ENCODE results near the gene EGFR. TPM values are rescaled to one million over a fixed set of nuclear protein-coding genes. Genes with fewer than 3 reads are reported as not detected.

Gene EGFR
- total RNA-seq, 2 donors from 2014 or later, result 78.3 to 112 TPM

- DNase-seq (ENCODE audit: low spot score), result no peak
- Histone ChIP-seq H3K4me3 (no peak overlapping the region), H3K4me1 (replicated peaks) (peaks cover 5% of the 10 kb centered on the region), H3K36me3 (no peaks in the 10 kb centered on the region), H3K27ac (no peak overlapping the region), H3K9me3 (no peaks in the 10 kb centered on the region), H3K27me3 (replicated peaks; ENCODE audit: insufficient read depth) (no peaks in the 10 kb centered on the region)
- no peak for TF ChIP-seq CTCF (IDR thresholded peaks at IDR 0.05)
- TF ChIP-seq POLR2AphosphoS5 (IDR thresholded peaks at IDR 0.05), result no peak
- TF ChIP-seq POLR2A (IDR thresholded peaks at IDR 0.05), result no peak
- WGBS, result 45% methylated on average over 2 of the region's 2 CpGs
- intact Hi-C loops (cut with DNase I), result loop anchor here (10.0 kb wide), 1 partner anchor 196 kb away; no protein-coding TSS in a partner anchor
Observed at GRCh38 chr7:55059021-55059420, 40.2 kb downstream of the EGFR start.

DNA sequence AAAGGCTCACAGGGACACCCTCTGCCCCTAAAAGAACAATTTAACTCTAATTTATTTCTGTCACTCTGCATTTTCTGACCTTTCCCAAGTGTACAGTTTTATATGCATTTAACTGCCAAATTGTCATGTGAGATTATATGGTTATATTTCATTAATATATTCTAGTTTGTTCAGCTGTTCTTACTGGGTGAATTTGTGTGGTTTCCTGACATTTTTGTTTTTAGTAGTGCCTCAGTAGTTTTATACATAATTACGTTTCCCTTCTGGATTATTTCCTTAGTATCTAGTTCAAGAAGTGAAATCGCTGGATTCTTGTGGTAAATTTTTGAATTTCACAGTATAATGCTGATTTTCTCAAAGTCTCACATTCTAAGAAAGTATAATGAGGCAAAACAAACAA is 41.3 kb downstream of the EGFR start:
- Histone ChIP-seq H3K4me3 (no peak overlapping the region), H3K27ac (no peak overlapping the region), H3K9me3 (no peaks in the 10 kb centered on the region), H3K27me3 (replicated peaks; ENCODE audit: insufficient read depth) (no peaks in the 10 kb centered on the region), H3K36me3 (no peaks in the 10 kb centered on the region), H3K4me1 (replicated peaks) (no peaks in the 10 kb centered on the region)
- DNase-seq (ENCODE audit: low spot score), result no peak
- TF ChIP-seq CTCF (IDR thresholded peaks at IDR 0.05) (no peak), POLR2A (IDR thresholded peaks at IDR 0.05) (no peak), POLR2AphosphoS5 (IDR thresholded peaks at IDR 0.05) (no peak)
- 79% methylated on average over 2 of the region's 2 CpGs for WGBS
- intact Hi-C loops (cut with DNase I), result no loop called here

DNA sequence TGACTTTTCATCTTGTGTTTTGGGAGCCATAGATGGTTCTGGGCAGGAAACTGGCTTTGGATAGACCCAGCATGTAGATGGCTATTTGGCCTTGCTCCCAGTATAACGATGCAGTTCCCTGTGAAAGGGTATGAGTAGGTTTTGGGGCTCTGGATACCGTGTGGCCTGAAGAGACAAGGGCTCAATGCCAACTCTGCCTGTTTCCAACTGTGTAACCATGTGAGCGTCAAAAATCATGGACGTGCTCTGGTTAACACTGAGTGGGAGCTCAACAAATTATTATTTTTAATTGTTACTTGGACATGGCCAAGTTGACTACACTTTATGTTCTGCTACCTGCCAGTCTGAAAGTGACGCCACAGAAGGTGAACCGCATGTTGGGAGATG is 41.8 kb downstream of the EGFR start:
- H3K27ac ChIP-seq, result no peak overlapping the region
- TF ChIP-seq POLR2AphosphoS5 (IDR thresholded peaks at IDR 0.05), result no peak
- no peak for TF ChIP-seq CTCF (IDR thresholded peaks at IDR 0.05)
- TF ChIP-seq POLR2A (IDR thresholded peaks at IDR 0.05), result no peak
- no peaks in the 10 kb centered on the region for H3K27me3 ChIP-seq (replicated peaks; ENCODE audit: insufficient read depth)
- no peak for DNase-seq (ENCODE audit: low spot score)
- WGBS, result 78% methylated on average over 6 of the region's 6 CpGs
- no peak overlapping the region for H3K4me3 ChIP-seq
- H3K4me1 ChIP-seq (replicated peaks), result no peaks in the 10 kb centered on the region
- intact Hi-C loops (cut with DNase I), result no loop called here
- no peaks in the 10 kb centered on the region for H3K9me3 ChIP-seq
- H3K36me3 ChIP-seq, result no peaks in the 10 kb centered on the region

DNA sequence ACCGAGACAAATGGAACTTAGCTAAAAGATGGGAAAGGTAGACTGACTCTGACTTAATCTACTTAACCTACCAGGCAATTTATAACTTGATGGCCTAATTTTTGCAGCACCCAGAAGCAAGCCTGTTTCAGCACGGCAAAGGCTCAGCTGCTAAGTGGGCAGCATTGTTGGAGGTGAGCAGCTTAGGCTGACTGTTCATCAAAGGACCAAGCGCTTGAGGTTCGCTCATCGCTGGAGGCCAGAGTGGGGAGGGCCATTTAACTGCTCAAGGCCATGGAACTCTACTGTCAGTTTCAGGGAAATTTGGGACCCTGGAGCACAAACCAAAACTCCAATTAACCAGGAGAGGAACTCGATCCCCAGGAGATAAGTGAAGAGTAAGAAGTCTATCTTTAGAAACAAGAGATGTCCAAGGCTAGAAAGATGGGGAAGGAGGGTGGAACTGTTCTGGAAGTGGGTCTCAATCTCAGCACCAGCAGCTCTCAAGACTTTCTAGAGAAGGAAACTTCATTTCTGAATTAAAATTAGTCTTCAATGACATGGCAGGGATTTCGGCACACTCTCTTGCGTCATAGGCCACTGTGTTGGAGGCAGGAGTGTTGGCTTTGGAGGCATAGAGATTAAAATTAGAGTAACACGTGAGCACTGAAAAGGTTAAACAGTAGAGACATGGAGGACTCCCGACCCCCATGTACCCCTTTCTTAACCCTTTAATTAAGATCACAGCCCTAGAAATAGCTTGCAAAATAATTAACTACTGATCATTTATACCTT is 43.1 kb downstream of the EGFR start:
- no peaks in the 10 kb centered on the region for H3K4me1 ChIP-seq (replicated peaks)
- no peak overlapping the region for H3K27ac ChIP-seq
- intact Hi-C loops (cut with DNase I), result no loop called here
- WGBS, result 87% methylated on average over 10 of the region's 10 CpGs
- no peak for DNase-seq (ENCODE audit: low spot score)
- no peaks in the 10 kb centered on the region for H3K9me3 ChIP-seq
- no peaks in the 10 kb centered on the region for H3K36me3 ChIP-seq
- TF ChIP-seq CTCF (IDR thresholded peaks at IDR 0.05), result no peak
- TF ChIP-seq POLR2AphosphoS5 (IDR thresholded peaks at IDR 0.05), result no peak
- TF ChIP-seq POLR2A (IDR thresholded peaks at IDR 0.05), result no peak
- no peaks in the 10 kb centered on the region for H3K27me3 ChIP-seq (replicated peaks; ENCODE audit: insufficient read depth)
- no peak overlapping the region for H3K4me3 ChIP-seq

GRCh38 chr7:55063061-55063460 is 44.2 kb downstream of the EGFR start:
- H3K27ac ChIP-seq, result no peak overlapping the region
- intact Hi-C loops (cut with DNase I), result no loop called here
- DNase-seq (ENCODE audit: low spot score), result no peak
- no peak for TF ChIP-seq POLR2A (IDR thresholded peaks at IDR 0.05)
- no peak for TF ChIP-seq POLR2AphosphoS5 (IDR thresholded peaks at IDR 0.05)
- TF ChIP-seq CTCF (IDR thresholded peaks at IDR 0.05), result no peak
- H3K4me1 ChIP-seq (replicated peaks), result no peaks in the 10 kb centered on the region
- no peaks in the 10 kb centered on the region for H3K36me3 ChIP-seq
- H3K9me3 ChIP-seq, result no peaks in the 10 kb centered on the region
- H3K27me3 ChIP-seq (replicated peaks; ENCODE audit: insufficient read depth), result no peaks in the 10 kb centered on the region
- WGBS, result 76% methylated on average over 7 of the region's 7 CpGs
- H3K4me3 ChIP-seq, result no peak overlapping the region

Data from prostate gland (tissue), 2 donors.